Vagina (tissue), 2 donors: ENCODE results near the gene SMURF2. TPM values are rescaled to one million over a fixed set of nuclear protein-coding genes. Genes with fewer than 3 reads are reported as not detected.
A peak's percentile ranks its signal among the peaks of the same experiment; 100 is the strongest.

Source experiments
- DNase-seq, 2 donors: peaks; one replicate each; pipeline ENCODE4 v3.0.0-alpha.2; 2017; ENCODE audit errors: extremely low spot score in 2 of 2
- H3K27ac ChIP-seq: fragments of 200-600 bp; sonication (generic); one replicate; pipeline ENCODE4 v1.5.1; 2019
- H3K27me3 ChIP-seq: fragments of 200-600 bp; sonication (generic); one replicate; pipeline ENCODE4 v1.5.1; 2019
- H3K36me3 ChIP-seq, 2 donors: fragments of 200-600 bp; sonication (generic); one replicate each; pipeline ENCODE4 v1.5.1; 2017 to 2019
- H3K4me1 ChIP-seq: fragments of 200-600 bp; sonication (generic); one replicate; pipeline ENCODE4 v1.5.1; 2019
- H3K4me3 ChIP-seq, 2 donors: fragments of 200-600 bp; sonication (generic); 1 replicate in 1 of 2; 2 replicates in 1 of 2; pipeline ENCODE4 v1.5.1; 2016 to 2019
- H3K9me3 ChIP-seq: fragments of 200-600 bp; sonication (generic); one replicate; pipeline ENCODE4 v1.5.1; 2019
- POLR2A ChIP-seq, 2 donors: fragments of 450-650 bp; IDR thresholded peaks; one replicate each; pipeline ENCODE4 v1.6.1; 2017; ENCODE audit warnings: antibody characterized with exemption in 2 of 2, mild to moderate bottlenecking in 2 of 2, moderate library complexity in 2 of 2
- POLR2AphosphoS5 ChIP-seq, 2 donors: sonication (generic); formaldehyde crosslinking; IDR thresholded peaks; one replicate each; pipeline ENCODE4 v1.9.0; 2017; ENCODE audit warnings: antibody characterized with exemption in 2 of 2, mild to moderate bottlenecking in 2 of 2, low read depth in 1 of 2; ENCODE audit not compliant: insufficient read depth in 1 of 2
- intact Hi-C: fragments of 100-400 bp; cut with DNase I; formaldehyde crosslinking; loops from one replicate; pipeline ENCODE4 v1.15.1; 2023
- total RNA-seq: library from RNA; depleted of rRNA; stranded (reverse); fragments of >200 nt; gene quantifications from one replicate; pipeline ENCODE4 v1.2.3, GENCODE V29; 2016
- TF ChIP-seq, protein P1 (sequence below), 3 experiments: fragments of 450-650 bp in 2 of 3; fragments of 200-600 bp in 1 of 3; sonication (generic) in 1 of 3; IDR thresholded peaks; one replicate each; pipeline ENCODE4 v1.5.1; 2017 to 2019; ENCODE audit warnings: antibody characterized with exemption in 3 of 3, mild to moderate bottlenecking in 2 of 3, moderate library complexity in 2 of 3

SMURF2 gene
- total RNA-seq, 1 donor from 2014 or later: 19.9 TPM

DNA sequence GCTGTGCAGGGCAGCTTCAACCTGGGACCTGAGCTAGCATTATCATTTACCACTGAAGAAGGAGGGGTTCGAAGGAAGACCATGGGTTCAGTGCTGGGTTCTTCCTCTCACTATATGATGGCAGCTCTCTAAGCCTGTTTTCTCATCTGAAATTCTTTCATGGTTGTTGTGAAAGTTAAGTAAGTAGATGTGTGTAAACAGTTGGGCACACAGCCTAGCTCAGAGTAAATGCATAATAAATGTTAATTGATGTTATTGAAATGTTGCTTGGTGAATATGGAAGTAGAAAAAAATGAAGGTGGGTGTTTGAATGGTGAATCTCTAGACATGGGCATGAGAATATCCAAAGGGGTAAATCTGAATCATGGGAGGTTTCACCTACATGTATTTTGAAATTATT, 146.3 kb downstream of the SMURF2 start:
- Histone ChIP-seq H3K27me3 (no peaks in the 10 kb centered on the region), H3K27ac (no peak overlapping the region), H3K4me1 (no peaks in the 10 kb centered on the region), H3K9me3 (no peaks in the 10 kb centered on the region), H3K36me3 (peaks cover 0 to 78% of the 10 kb centered on the region in 2 donors), H3K4me3 (no peak overlapping the region)
- DNase-seq: no peak
- intact Hi-C loops: no loop called here
- TF ChIP-seq, protein P1, sequence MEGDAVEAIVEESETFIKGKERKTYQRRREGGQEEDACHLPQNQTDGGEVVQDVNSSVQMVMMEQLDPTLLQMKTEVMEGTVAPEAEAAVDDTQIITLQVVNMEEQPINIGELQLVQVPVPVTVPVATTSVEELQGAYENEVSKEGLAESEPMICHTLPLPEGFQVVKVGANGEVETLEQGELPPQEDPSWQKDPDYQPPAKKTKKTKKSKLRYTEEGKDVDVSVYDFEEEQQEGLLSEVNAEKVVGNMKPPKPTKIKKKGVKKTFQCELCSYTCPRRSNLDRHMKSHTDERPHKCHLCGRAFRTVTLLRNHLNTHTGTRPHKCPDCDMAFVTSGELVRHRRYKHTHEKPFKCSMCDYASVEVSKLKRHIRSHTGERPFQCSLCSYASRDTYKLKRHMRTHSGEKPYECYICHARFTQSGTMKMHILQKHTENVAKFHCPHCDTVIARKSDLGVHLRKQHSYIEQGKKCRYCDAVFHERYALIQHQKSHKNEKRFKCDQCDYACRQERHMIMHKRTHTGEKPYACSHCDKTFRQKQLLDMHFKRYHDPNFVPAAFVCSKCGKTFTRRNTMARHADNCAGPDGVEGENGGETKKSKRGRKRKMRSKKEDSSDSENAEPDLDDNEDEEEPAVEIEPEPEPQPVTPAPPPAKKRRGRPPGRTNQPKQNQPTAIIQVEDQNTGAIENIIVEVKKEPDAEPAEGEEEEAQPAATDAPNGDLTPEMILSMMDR (IDR thresholded peaks at IDR 0.05): no peak
- TF ChIP-seq POLR2AphosphoS5 (IDR thresholded peaks at IDR 0.05; ENCODE audit: insufficient read depth in 1 of 2, low read depth in 1 of 2) (no peak), POLR2A (IDR thresholded peaks at IDR 0.05) (no peak)

DNA sequence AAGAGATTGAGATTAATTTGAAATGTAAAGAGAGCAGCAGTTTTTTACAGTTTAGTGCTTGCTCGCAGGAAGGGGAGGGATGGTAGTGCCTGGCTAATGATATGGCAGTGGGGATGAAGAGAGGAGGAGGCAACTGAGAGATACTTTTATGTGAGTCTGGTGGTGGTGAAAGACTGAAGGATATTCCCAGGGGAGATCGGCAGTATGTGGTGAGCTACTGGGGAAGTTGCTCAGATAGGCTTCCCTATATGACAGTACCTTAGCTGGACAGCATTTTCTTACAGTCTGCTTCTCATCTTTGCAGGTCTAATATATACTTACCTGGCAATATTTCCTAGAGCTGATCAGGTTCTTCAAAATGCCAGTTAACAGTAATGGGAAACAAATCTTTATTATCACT, 146.7 kb downstream of the SMURF2 start:
- Histone ChIP-seq H3K27ac (no peak overlapping the region), H3K36me3 (peaks cover 0 to 77% of the 10 kb centered on the region in 2 donors), H3K4me1 (no peaks in the 10 kb centered on the region), H3K9me3 (no peaks in the 10 kb centered on the region), H3K4me3 (no peak overlapping the region), H3K27me3 (no peaks in the 10 kb centered on the region)
- intact Hi-C loops: no loop called here
- TF ChIP-seq, protein P1 (IDR thresholded peaks at IDR 0.05): no peak
- TF ChIP-seq POLR2AphosphoS5 (IDR thresholded peaks at IDR 0.05; ENCODE audit: insufficient read depth in 1 of 2, low read depth in 1 of 2) (no peak), POLR2A (IDR thresholded peaks at IDR 0.05) (no peak)
- no peak for DNase-seq

DNA sequence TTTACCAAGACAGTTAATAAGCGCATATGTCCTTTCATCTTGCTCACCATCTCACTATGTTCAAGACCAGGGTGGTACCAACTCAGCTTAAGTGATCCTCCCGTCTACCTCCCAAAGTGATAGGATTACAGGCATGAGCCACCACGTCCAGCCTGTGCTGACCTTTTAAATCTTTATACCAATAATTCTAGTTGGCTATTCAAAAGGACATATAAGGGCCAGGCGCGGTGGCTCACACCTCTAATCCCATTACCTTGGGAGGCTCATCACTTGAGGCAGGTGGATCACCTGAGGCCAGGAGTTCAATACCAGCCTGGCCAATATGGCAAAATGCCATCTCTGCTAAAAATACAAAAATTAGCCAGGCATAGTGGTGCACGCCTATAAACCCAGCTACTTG, 152.9 kb downstream of the SMURF2 start:
- Histone ChIP-seq H3K9me3 (no peaks in the 10 kb centered on the region), H3K4me1 (peaks cover 34% of the 10 kb centered on the region), H3K27ac (no peak overlapping the region), H3K4me3 (no peak overlapping the region), H3K36me3 (peaks cover 0 to 36% of the 10 kb centered on the region in 2 donors), H3K27me3 (no peaks in the 10 kb centered on the region)
- intact Hi-C loops: no loop called here
- TF ChIP-seq POLR2AphosphoS5 (IDR thresholded peaks at IDR 0.05; ENCODE audit: insufficient read depth in 1 of 2, low read depth in 1 of 2) (no peak), POLR2A (IDR thresholded peaks at IDR 0.05) (no peak)
- TF ChIP-seq, protein P1 (IDR thresholded peaks at IDR 0.05): no peak
- DNase-seq: no peak

DNA sequence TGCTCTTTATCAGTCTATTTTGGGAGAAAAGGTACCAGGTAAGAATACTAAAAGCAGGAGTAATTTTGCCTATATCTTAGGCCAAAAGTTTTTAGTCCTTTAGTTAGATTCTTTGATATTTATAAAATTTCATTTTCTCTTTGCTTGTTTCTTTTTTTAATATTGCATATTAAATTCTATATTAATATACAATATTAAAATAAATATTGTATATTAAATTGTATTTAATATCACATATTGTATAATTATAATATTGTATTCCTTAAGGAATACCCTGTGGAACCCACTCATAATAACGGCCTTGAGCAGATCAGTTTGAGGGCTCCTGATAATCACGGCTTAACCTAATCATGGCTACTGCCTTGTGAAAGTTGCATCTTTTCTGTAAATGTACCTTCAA, 153.4 kb downstream of the SMURF2 start:
- Histone ChIP-seq H3K4me3 (no peak overlapping the region), H3K36me3 (peaks cover 0 to 37% of the 10 kb centered on the region in 2 donors), H3K9me3 (no peaks in the 10 kb centered on the region), H3K4me1 (peaks cover 39% of the 10 kb centered on the region), H3K27ac (no peak overlapping the region), H3K27me3 (no peaks in the 10 kb centered on the region)
- TF ChIP-seq, protein P1 (IDR thresholded peaks at IDR 0.05): no peak
- TF ChIP-seq POLR2A (IDR thresholded peaks at IDR 0.05): no peak
- no peak for TF ChIP-seq POLR2AphosphoS5 (IDR thresholded peaks at IDR 0.05; ENCODE audit: insufficient read depth in 1 of 2, low read depth in 1 of 2)
- intact Hi-C loops: no loop called here
- no peak for DNase-seq

DNA sequence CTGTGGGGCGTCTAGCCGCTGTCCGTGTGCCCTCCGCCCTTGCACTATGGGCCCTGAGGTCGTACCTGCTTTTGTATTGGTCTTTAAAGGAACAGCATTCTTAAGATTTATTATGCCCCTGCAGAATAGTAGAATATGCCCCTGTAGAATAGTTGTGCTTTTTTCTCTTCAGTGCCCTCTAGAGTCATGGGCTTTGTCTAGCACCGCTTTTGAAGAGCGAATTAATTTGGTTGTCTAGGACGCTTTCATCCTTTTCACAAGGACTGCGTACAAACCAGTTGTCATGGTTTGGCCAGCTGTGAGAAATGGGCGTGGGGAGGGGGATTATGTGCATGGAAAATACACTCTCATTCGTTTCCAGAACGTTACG, 154.7 kb downstream of the SMURF2 start:
- Histone ChIP-seq H3K4me3 (peak overlapping the region; percentile 76 to 89), H3K4me1 (peaks cover 51% of the 10 kb centered on the region), H3K27ac (peak overlapping the region; percentile 99), H3K9me3 (no peaks in the 10 kb centered on the region), H3K27me3 (no peaks in the 10 kb centered on the region), H3K36me3 (peaks cover 0 to 40% of the 10 kb centered on the region in 2 donors)
- no peak for DNase-seq
- TF ChIP-seq POLR2A (IDR thresholded peaks at IDR 0.05): no peak
- no peak for TF ChIP-seq POLR2AphosphoS5 (IDR thresholded peaks at IDR 0.05; ENCODE audit: insufficient read depth in 1 of 2, low read depth in 1 of 2)
- TF ChIP-seq, protein P1 (IDR thresholded peaks at IDR 0.05): no peak
- intact Hi-C loops: no loop called here
